Embryonic facial prominence (tissue), 1 donor: ENCODE measurements around the gene TWF2.

Source experiments
- DNase-seq: peaks from one replicate; pipeline ENCODE4 v3.0.0-alpha.2; 2016; ENCODE audit errors: extremely low spot score

Gene TWF2

DNA sequence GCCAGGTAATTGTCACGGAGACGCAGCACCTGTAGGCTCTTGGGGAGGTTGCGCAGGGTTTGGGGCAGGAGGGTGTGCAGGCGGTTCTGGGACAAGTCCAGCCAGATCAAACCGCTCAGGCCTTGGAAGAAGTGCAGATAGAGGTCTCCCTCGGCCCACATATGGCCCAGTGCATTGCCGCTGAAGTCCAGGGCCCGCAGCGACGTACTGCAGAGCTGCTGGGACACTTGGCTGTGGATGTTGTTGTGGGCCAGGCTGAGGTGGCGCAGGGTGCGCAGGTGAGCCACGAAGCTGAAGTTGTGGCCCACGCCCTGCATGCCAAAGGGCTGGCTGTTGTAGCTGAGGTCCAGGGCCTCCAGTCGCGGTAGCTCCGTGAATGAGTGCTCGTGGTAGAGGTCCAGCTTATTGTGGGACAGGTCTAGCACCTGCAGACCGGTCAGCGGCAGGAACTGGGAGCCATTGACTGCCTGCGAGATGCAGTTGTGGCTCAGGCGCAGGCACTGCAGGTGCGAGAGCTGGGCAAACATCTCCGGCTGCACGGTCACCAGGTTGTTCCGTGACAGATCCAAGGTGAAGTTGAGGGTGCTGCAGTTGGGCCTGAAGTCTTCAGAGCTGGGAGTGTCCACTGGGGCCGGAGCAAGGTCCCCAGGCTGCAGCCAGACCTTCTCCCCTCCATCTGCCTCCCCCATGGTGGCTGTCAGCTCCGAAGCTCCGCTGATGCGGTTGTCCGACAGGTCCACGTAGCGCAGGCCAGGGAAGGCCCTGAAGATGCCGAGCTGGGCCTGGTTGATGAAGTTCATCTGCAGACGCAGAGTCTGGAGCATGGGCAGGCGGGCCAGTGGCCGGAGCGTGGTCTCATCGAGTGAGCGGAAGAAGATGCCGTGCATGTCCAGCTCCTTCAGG lies 16.4 kb downstream of the TWF2 start:
- no peak for DNase-seq

- DNase-seq = no peak
These were observed 17.2 kb downstream of the TWF2 start for GRCh38 chr3:52221563-52222318.

GRCh38 chr3:52221141-52221562 lies 17.8 kb downstream of the TWF2 start:
- no peak for DNase-seq

GRCh38 chr3:52220380-52221026 lies 18.5 kb downstream of the TWF2 start:
- peak; percentile 71 for DNase-seq

- no peak for DNase-seq
These were observed 19.9 kb downstream of the TWF2 start for GRCh38 chr3:52218937-52219650.

DNA sequence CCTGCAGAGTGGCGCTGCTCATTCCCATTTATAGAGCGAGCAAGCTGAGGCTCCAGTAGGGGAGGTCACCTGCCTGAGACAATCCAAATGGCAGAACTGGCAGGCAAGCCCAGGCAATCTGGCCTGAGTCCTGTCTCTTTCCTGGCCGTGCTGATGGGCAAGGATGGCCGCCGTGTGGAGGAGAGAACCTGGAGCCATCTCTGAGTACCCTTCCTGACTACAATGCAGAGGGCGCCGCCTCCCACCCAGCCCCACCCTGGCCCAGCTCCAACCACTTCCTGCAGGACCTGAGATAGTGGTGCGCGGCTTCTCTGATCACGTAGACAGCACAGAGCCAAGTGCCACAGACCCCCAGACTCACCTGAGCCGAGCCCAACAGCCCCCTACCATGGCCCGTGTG lies 20.5 kb downstream of the TWF2 start:
- DNase-seq = no peak

DNA sequence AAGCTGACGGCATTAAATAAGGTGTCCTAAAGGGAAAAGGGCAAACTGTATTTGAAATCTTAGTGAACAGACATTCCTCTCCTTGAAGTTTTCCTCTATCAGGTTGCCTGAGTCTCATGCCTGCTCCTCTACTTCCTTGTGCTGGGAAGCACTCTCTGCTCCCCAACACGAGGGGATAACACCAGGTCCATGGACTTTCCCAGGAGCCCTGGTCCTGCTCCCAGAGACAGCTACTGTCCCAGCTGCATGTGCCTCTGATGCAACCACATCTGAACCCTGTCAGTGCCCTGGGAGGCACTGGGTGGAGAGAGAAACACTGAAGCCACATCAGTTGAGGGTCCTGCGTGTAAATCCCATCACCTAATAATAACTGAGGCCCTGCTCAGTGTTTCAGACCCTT lies 20.9 kb downstream of the TWF2 start:
- no peak for DNase-seq

DNA sequence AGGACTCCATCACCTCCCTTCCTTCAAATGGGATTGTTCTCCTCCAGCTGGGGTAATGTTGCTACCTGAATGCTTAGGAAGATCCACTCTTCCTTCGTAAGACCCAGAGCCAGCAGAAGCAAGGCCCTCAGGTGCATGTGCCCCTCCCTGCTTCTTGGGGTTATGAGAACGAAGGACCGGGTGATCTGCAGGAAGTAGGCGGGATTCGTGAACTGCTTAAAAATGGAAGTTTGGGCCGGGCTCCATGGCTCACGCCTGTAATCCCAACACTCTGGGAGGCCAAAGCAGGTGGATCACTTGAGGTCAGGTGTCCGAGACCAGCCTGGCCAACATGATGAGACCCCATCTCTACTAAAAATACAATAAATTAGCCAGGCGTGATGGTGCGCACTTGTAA lies 21.6 kb downstream of the TWF2 start:
- DNase-seq = no peak

DNA sequence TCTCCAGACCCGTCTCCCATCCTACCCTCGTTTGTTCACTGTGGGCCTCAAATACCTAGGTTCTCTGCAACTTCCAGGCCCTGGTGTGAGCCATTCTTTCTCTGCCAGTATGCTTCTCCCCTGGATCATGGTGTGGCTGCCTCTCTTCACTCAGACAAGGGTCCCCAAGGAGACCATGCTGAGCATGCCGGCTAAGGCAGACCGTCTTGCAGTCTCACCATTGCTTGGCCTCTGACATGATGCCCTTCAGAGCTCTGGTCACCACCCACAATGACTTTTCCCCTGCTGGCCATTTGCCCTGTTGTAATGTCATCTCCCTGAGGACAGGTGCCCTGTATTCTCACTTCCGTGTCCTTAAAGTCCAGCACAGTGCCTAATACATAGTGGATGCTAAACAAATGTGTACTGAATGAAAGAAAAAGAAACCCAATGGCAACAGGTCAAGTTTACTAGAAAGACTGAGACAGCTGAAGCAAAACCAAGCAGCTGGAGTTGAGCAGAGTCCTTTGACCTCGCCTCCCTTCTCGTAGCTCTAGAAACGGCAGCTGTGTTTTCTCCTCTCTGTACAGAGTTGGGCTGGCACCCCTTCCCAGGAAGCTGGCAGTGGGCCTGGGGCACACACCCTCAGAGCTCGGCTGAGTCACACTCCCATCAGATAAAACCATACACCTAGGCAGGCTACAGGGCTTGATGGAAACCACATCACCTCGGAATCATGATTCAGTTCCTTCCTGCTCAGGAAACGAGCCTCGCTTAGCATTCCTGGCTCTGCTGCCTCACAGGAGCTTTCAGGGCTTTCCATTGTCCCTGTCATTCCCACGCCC lies 22.2 kb downstream of the TWF2 start:
- DNase-seq = no peak

DNA sequence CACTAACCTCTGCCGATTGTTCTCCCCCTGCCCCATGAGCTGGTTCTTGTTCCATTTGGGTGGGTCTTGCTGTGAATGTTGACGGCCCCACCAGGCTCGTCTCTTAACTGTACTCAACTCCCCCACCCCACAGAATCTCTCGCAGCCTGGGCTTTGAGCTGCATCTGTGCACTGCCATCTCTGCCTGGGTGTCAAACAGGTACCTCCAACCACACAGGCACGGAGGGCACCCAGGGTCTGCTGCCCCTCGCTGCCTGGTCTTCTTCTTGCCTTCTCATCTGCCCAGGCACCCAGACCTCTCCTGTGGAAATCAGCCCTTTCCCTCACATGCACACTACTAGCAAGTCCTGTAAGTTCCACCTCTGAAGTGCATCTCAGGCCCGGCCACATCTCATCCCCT lies 23.6 kb downstream of the TWF2 start:
- no peak for DNase-seq

DNA sequence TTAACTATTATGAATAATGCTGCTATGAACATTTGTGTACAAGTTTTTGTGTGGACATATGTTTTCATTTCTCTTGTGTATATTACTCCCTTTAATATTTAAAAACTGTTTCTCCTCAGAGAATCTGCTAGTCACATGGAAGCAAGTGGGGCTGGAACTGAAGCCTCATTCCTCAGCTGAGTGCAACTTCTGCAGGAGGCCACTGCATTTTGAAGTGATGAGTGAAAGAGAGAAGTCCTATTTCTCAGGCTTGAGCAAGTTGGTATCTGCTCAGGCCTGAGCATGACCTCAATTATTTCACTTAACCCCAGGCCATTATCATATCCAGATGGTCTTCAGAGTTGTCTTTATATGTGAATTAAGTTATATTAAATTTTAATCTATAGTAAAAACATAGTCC lies 25.1 kb downstream of the TWF2 start:
- no peak for DNase-seq

DNA sequence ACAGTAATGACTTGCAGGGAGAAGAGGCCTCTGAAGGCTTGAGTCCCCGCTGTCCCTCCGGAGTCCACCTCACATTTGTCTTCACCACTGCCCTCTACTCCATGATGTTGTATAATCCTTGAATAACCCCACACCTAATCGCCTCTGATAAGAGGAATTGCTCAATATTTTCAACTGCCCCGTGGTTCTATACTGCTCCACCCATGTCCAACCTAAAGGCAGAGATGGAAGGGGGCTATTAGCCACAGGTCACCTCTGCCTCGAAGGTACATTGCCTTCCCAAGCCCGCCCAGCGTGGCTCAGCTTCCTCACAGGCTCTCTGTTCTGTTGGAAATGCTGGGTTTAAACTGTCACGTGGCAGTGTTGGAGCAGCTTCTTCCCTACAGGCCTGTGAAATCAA lies 26.0 kb downstream of the TWF2 start:
- no peak for DNase-seq

DNA sequence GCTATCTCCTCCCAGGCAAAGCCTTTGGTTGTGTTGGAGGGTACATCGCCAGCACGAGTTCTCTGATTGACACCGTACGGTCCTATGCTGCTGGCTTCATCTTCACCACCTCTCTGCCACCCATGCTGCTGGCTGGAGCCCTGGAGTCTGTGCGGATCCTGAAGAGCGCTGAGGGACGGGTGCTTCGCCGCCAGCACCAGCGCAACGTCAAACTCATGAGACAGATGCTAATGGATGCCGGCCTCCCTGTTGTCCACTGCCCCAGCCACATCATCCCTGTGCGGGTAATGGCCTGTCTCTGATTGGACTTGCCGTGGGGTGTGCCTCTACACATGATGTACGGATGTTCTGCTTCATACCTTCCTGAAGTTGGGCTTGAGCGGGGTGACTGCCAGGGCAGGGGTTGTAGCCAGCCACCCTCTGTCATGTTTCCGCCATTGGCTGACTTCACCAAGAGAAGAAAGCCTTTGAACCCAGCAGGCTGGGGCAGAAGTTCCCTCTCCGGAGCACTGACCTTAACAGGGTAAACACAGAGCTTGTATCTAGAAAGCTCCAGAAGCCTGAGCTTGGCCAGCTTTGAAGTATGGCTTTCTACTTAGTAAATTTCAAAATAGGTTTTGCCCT lies 27.6 kb downstream of the TWF2 start:
- DNase-seq = no peak

GRCh38 chr3:52210550-52211046 lies 28.4 kb downstream of the TWF2 start:
- no peak for DNase-seq

- no peak for DNase-seq
These were observed 28.9 kb downstream of the TWF2 start for GRCh38 chr3:52210037-52210436.

DNA sequence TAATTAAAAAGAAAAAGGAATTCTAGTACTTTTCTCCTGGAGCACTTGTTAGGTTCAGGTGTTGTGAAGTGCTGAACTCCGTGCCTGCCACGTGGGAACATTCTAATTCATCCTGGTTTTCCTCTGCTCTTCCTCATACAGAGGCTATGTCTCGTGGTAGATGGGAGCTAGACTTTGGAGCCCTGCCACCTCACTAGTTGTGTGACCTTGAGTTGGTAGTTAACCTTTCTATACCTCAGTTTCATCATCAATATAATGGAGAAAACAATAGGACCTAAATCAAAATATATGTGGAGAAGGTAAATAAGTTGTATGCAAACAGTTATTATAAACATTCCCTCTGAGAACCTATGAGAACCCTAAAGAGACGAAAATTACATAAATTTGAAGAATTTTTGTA lies 30.4 kb downstream of the TWF2 start:
- no peak for DNase-seq

- DNase-seq = no peak
These were observed 33.1 kb downstream of the TWF2 start for GRCh38 chr3:52205727-52206372.

- no peak for DNase-seq
These were observed 34.5 kb downstream of the TWF2 start for GRCh38 chr3:52204337-52205073.

GRCh38 chr3:52203701-52204100 lies 35.3 kb downstream of the TWF2 start:
- no peak for DNase-seq
